Stimulated activated CD4-positive, alpha-beta T cell treated with anti-CD3 and anti-CD28 coated beads, TNF-alpha, amount 100 ng/mL, for 24 hours (primary cell): Measurements from ENCODE around the gene QTRT2.

Source experiments
- DNase-seq, 3 experiments: peaks; one replicate each; pipeline ENCODE4 v3.0.0-alpha.2; 2020; ENCODE audit warnings: low read depth in 3 of 3

The QTRT2 gene

DNA sequence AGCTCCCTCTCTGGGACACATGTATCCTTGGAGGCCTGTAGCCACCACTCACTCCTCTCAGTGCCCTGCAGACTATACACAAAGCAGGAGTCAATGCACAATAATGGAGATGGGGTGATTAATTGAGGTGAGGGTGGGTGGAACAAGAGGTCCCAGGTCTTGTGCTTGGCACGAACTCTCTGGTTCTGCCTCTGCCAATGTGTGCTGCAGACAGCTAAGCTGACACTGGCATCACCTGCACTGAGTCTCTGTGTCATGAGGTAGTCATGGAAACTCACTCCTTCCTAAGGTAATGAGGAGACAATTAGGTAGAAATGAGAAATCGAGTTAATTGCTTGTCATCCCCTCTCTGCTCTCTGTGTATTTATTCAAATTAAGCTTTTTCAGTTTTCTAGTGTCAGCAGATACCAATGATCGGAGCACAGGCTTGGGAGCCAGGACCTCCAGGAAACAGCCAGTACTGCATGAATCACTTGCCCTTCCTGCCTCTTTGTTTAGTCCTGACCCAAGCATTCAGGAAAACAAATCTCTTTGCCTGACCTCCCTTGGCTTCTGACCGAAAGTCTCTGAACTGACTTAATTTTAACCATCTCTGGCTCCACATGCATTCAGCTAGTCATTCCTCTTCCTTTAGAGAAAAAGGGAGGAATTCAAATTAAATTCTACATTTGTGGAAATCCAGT is 65.6 kb downstream of the QTRT2 start:
- DNase-seq, result no peak

DNA sequence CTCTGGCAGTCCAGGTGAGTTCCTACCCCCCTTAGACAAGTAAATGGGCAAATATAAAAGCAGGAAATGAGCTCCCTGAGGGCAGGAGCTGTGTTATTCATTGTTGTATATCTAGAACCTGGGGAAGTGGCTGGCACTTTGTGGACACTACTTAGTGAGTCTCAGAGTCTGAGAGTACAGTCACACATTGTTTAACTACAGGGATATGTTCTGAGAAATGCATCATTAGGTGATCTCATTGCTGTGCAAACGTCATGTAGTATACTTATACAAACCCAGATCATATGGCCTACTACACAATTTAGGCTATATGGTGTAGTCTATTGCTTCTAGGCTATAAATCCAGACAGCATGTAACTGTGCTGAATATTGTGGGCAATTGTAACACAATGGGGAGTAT is 69.9 kb downstream of the QTRT2 start:
- no peak for DNase-seq

DNA sequence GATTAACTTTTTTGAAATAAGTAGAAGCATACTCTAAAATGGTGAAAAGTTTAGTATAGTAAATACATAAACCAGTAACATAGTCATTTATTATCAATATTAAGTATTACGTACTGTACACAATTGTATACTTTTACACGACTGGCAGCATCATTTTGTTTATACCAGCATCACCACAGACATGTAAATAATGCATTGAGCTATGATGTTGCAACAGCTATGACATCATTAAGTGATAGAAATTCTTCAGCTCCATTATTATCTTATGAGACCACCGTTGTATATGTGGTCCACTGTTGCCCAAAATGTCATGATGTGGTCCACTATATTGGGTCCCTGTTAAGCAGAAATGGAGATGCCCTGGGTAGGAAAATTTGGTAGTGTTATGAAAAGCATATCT is 71.0 kb downstream of the QTRT2 start:
- no peak for DNase-seq

DNA sequence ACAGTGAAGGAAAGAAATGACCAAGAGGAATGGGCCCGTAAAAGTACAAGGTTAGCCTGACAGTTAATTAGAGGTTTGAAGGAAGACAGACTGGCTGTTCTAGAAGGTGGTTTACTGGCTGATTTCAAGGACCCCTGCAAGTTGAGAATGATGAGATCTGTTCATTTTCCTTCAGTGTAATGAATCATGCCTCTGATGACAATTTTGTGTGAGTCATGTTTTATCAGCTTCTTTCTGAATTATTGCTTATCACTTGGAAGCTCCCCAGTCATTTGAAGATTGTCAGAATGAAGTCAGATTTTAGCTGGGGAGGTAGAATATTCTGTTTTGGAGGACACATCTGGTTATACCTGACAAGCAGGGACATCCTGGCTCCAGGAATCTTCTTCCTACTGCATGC is 71.7 kb downstream of the QTRT2 start:
- DNase-seq, result no peak

DNA sequence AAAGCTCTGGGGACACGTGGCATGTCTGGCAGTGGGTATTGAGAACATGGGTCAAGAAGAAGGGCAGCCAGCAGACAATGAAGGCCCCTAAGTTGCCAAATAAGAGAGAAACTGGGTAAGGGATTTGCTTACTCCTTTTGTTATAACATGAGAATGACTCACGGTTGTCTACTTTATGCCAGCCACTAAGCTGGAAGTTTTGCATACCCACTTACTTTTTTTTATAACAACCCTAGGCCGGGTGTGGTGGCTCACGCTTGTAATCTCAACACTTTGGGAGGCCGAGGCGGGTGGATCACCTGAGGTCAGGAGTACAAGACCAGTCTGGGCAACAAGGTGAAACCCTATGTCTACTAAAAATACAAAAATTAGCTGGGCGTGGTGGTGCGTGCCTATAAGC is 72.3 kb downstream of the QTRT2 start:
- DNase-seq, result no peak

DNA sequence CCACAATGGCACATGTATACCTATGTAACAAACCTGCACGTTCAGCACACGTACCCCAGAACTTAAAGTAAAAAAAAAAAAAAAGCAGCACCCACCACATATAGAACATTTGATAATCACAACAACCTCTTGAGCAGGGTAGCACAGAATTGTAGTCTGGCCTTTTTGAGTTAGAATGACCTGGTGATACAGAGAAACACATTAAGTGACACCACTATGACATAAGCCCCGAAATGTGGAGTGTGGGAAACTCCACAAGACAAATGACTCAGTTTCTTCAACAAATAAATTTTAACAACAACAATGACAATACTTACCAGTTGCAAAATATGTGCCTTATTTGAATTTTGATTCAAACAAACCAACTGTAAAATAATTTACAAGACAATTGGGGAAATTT is 76.0 kb downstream of the QTRT2 start:
- DNase-seq, result no peak

DNA sequence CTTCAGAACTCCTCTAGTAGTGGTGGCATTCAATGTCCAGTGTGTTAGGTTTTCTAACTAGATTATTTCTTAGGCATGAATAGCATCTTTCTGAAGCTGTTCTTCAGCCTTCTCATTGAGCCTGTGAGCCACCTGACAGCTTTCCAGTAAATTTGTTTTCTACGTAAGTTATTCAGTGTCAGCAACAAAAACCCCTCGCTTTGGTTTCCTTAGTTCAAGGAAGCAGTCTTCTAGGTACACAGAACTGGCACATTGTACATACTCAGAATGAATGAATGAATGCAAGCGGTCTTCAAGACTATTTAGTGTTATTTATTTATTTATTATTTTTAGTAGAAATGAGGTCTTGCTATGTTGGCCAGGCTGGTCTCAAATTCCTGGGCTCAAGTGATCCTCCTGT is 77.4 kb downstream of the QTRT2 start:
- no peak for DNase-seq
